ENCODE results near the gene SP7. TPM values are rescaled to one million over a fixed set of nuclear protein-coding genes. Genes with fewer than 3 reads are reported as not detected.

SP7 gene
- total and polyA plus RNA-seq, 9 of the 15 experiments (the other 6 are each of a cell fraction or from before 2014, with no cell fraction given): 0.04 TPM; not detected in 8

DNA sequence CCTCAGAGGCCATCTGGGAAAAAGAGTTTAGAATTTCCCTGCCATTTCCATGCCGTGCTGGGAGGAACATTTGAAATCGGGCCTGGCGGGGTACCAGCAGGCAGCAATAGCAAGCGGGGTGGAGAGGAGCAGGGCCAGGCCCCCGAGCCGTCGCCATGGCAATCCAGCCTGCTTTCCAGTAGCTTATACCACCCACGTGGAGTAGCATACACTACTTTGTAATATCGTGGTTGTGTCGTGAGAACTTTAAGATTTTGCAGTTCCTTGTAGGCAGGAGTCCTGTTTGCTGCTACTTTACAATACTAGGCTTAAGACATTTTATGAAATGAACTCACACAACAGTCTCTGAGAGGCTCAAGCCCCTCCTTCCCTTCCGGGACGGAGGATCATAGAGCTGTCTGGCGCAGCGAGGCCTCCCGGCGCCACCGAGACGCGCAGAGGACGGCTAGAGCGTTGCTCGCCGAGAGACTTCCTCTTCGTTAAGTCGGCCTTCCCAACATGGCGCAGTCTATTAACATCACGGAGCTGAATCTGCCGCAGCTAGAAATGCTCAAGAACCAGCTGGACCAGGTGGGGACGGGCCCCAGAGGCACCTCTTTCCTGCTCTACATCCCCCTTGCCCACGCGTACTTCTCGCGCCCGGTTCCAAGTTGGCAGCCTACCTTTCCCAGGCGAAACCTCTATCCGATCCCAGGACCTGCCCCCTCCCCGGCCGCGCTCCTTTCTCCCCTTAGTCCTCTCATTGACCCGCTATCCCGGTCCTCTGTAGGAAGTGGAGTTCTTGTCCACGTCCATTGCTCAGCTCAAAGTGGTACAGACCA lies 40.9 kb downstream of the SP7 start, which contains the start of gene PFDN5 (continued):
- TF ChIP-seq, protein P1, sequence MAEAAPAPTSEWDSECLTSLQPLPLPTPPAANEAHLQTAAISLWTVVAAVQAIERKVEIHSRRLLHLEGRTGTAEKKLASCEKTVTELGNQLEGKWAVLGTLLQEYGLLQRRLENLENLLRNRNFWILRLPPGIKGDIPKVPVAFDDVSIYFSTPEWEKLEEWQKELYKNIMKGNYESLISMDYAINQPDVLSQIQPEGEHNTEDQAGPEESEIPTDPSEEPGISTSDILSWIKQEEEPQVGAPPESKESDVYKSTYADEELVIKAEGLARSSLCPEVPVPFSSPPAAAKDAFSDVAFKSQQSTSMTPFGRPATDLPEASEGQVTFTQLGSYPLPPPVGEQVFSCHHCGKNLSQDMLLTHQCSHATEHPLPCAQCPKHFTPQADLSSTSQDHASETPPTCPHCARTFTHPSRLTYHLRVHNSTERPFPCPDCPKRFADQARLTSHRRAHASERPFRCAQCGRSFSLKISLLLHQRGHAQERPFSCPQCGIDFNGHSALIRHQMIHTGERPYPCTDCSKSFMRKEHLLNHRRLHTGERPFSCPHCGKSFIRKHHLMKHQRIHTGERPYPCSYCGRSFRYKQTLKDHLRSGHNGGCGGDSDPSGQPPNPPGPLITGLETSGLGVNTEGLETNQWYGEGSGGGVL (CRISPR knock-in tag; IDR thresholded peaks at IDR 0.05): no peak
- TF ChIP-seq TBL1XR1 (IDR thresholded peaks at IDR 0.05; ENCODE audit: low read length in 2 of 2): no peak
- TF ChIP-seq, protein P2, sequence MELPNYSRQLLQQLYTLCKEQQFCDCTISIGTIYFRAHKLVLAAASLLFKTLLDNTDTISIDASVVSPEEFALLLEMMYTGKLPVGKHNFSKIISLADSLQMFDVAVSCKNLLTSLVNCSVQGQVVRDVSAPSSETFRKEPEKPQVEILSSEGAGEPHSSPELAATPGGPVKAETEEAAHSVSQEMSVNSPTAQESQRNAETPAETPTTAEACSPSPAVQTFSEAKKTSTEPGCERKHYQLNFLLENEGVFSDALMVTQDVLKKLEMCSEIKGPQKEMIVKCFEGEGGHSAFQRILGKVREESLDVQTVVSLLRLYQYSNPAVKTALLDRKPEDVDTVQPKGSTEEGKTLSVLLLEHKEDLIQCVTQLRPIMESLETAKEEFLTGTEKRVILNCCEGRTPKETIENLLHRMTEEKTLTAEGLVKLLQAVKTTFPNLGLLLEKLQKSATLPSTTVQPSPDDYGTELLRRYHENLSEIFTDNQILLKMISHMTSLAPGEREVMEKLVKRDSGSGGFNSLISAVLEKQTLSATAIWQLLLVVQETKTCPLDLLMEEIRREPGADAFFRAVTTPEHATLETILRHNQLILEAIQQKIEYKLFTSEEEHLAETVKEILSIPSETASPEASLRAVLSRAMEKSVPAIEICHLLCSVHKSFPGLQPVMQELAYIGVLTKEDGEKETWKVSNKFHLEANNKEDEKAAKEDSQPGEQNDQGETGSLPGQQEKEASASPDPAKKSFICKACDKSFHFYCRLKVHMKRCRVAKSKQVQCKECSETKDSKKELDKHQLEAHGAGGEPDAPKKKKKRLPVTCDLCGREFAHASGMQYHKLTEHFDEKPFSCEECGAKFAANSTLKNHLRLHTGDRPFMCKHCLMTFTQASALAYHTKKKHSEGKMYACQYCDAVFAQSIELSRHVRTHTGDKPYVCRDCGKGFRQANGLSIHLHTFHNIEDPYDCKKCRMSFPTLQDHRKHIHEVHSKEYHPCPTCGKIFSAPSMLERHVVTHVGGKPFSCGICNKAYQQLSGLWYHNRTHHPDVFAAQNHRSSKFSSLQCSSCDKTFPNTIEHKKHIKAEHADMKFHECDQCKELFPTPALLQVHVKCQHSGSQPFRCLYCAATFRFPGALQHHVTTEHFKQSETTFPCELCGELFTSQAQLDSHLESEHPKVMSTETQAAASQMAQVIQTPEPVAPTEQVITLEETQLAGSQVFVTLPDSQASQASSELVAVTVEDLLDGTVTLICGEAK (IDR thresholded peaks at IDR 0.05): peak; percentile 77
- TF ChIP-seq, protein P2 (CRISPR knock-in tag; IDR thresholded peaks at IDR 0.05): no peak
- peak in 1 of 2 experiments; percentile 17; a peak in 1 of 4 replicates for TF ChIP-seq RAD21 (CRISPR knock-in tag; conservative IDR thresholded peaks at IDR 0.05 in 1 of 2, IDR thresholded peaks at IDR 0.05 in 1 of 2)
- peak; percentile 70 for TF ChIP-seq NR2C1 (IDR thresholded peaks at IDR 0.05)
- TF ChIP-seq NR2C1 (tag; IDR thresholded peaks at IDR 0.05): no peak
- TF ChIP-seq, protein P3, sequence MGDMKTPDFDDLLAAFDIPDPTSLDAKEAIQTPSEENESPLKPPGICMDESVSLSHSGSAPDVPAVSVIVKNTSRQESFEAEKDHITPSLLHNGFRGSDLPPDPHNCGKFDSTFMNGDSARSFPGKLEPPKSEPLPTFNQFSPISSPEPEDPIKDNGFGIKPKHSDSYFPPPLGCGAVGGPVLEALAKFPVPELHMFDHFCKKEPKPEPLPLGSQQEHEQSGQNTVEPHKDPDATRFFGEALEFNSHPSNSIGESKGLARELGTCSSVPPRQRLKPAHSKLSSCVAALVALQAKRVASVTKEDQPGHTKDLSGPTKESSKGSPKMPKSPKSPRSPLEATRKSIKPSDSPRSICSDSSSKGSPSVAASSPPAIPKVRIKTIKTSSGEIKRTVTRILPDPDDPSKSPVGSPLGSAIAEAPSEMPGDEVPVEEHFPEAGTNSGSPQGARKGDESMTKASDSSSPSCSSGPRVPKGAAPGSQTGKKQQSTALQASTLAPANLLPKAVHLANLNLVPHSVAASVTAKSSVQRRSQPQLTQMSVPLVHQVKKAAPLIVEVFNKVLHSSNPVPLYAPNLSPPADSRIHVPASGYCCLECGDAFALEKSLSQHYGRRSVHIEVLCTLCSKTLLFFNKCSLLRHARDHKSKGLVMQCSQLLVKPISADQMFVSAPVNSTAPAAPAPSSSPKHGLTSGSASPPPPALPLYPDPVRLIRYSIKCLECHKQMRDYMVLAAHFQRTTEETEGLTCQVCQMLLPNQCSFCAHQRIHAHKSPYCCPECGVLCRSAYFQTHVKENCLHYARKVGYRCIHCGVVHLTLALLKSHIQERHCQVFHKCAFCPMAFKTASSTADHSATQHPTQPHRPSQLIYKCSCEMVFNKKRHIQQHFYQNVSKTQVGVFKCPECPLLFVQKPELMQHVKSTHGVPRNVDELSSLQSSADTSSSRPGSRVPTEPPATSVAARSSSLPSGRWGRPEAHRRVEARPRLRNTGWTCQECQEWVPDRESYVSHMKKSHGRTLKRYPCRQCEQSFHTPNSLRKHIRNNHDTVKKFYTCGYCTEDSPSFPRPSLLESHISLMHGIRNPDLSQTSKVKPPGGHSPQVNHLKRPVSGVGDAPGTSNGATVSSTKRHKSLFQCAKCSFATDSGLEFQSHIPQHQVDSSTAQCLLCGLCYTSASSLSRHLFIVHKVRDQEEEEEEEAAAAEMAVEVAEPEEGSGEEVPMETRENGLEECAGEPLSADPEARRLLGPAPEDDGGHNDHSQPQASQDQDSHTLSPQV (IDR thresholded peaks at IDR 0.05): no peak
- TF ChIP-seq, protein P4, sequence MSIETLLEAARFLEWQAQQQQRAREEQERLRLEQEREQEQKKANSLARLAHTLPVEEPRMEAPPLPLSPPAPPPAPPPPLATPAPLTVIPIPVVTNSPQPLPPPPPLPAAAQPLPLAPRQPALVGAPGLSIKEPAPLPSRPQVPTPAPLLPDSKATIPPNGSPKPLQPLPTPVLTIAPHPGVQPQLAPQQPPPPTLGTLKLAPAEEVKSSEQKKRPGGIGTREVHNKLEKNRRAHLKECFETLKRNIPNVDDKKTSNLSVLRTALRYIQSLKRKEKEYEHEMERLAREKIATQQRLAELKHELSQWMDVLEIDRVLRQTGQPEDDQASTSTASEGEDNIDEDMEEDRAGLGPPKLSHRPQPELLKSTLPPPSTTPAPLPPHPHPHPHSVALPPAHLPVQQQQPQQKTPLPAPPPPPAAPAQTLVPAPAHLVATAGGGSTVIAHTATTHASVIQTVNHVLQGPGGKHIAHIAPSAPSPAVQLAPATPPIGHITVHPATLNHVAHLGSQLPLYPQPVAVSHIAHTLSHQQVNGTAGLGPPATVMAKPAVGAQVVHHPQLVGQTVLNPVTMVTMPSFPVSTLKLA (conservative IDR thresholded peaks at IDR 0.05): peak; percentile 94 to 97

All from K562 (cell line).